H1 (cell line): Measurements from ENCODE around the gene ZFP36L1.

ENCODE experiments used
- CBX5 ChIP-seq: fragments of 300-800, 300-1000 bp; sonication (generic); IDR thresholded peaks from 2 replicates; pipeline ENCODE4 v1.7.1; 2016; ENCODE audit warnings: antibody characterized with exemption, low read length, low read depth
- CBX8 ChIP-seq: fragments of 300-800, 300-1000 bp; sonication (generic); IDR thresholded peaks from 2 replicates; pipeline ENCODE4 v1.7.1; 2016; ENCODE audit warnings: low read depth, low read length, borderline replicate concordance
- CTCF ChIP-seq, 3 experiments: IDR thresholded peaks; 1 replicate in 2 of 3; 2 replicates in 1 of 3; pipeline versions ENCODE4 v1.5.1 to v1.6.1; 2011; ENCODE audit warnings: low read length in 3 of 3, mild to moderate bottlenecking in 3 of 3, inconsistent platforms in 2 of 3, low read depth in 1 of 3, moderate library complexity in 1 of 3; ENCODE audit not compliant: insufficient read depth in 1 of 3; ENCODE audit errors: control extremely low read depth in 1 of 3
- EGR1 ChIP-seq: IDR thresholded peaks from 2 replicates; pipeline ENCODE4 v1.6.1; 2011; ENCODE audit warnings: low read depth, low read length, borderline replicate concordance
- EZH2 ChIP-seq: fragments of 200-600 bp; sonication (generic); IDR thresholded peaks from 2 replicates; pipeline ENCODE4 v1.7.1; 2012; ENCODE audit warnings: low read depth, mild to moderate bottlenecking, moderate library complexity, low read length, inconsistent platforms; ENCODE audit not compliant: severe bottlenecking
- GABPA ChIP-seq: IDR thresholded peaks from 2 replicates; pipeline ENCODE4 v1.6.1; 2011; ENCODE audit warnings: mild to moderate bottlenecking, low read length, moderate library complexity, borderline replicate concordance; ENCODE audit not compliant: insufficient read depth
- KDM5A ChIP-seq: fragments of 200-600 bp; IDR thresholded peaks from 2 replicates; pipeline ENCODE4 v1.7.1; 2012; ENCODE audit warnings: mild to moderate bottlenecking, low read length, inconsistent platforms, mixed read lengths
- PHF8 ChIP-seq: fragments of 200-600 bp; sonication (generic); conservative IDR thresholded peaks from 2 replicates; pipeline ENCODE4 v1.7.1; 2012; ENCODE audit warnings: low read depth, mild to moderate bottlenecking, inconsistent platforms, low read length, moderate library complexity
- POLR2AphosphoS5 ChIP-seq: IDR thresholded peaks from 2 replicates; pipeline ENCODE4 v1.6.1; 2011; ENCODE audit warnings: low read depth, low read length
- SUZ12 ChIP-seq: fragments of 200-600 bp; sonication (generic); IDR thresholded peaks from 2 replicates; pipeline ENCODE4 v1.6.1; 2012; ENCODE audit warnings: mild to moderate bottlenecking, inconsistent platforms, low read length, moderate library complexity, mixed read lengths
- YY1 ChIP-seq: IDR thresholded peaks from 2 replicates; pipeline ENCODE4 v1.6.1; 2011; ENCODE audit warnings: low read depth, mild to moderate bottlenecking, low read length
- ZNF274 ChIP-seq: IDR thresholded peaks from 2 replicates; pipeline ENCODE4 v1.7.0; 2012; ENCODE audit warnings: low read length, borderline replicate concordance; ENCODE audit errors: extremely low read depth

DNA sequence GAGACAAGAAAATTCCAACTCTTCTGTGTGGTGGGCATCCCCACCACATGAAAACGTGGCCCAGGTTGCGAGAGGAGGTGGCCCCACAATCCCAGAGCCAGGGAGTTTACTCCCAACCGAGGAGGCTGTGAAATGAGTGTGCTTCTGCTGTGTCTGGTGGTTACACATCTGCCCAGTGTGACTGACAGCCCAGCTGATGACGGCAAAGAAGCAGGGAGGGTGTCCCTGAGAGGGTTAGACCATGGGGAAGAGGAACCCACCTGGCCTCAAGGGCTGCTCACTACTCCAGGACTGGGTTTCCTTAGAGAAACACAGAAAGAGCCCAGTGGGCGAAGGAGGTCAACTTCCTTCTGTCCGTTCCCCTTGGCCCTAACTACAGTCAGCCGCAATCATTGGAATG lies 24.6 kb downstream of the ZFP36L1 start:
- TF ChIP-seq EGR1 (no peak), KDM5A (no peak), CBX5 (no peak), CTCF (IDR thresholded peaks at IDR 0.05; ENCODE audit: control extremely low read depth in 1 of 3, insufficient read depth in 1 of 3, low read depth in 1 of 3, low read length in 3 of 3) (no peak), POLR2AphosphoS5 (no peak), YY1 (no peak), EZH2 (no peak), GABPA (no peak), ZNF274 (no peak), SUZ12 (no peak), PHF8 (no peak), CBX8 (no peak)
